ENCODE data around the gene ITGA1. TPM values are rescaled to one million over a fixed set of nuclear protein-coding genes. Genes with fewer than 3 reads are reported as not detected.

The ITGA1 gene
- total RNA-seq, 1 donor from 2014 or later, result 33.5 TPM

- H3K27me3 Mint-ChIP-seq (ENCODE audit: unreplicated experiment), result peaks cover 2% of the 10 kb centered on the region
- H3K9me3 Mint-ChIP-seq (ENCODE audit: unreplicated experiment), result no peaks in the 10 kb centered on the region
- H3K27ac Mint-ChIP-seq (ENCODE audit: unreplicated experiment), result no peak overlapping the region
- no peak for TF ChIP-seq CTCF (IDR thresholded peaks at IDR 0.05; ENCODE audit: unreplicated experiment)
- H3K4me3 Mint-ChIP-seq (ENCODE audit: unreplicated experiment), result no peak overlapping the region
- no peaks in the 10 kb centered on the region for H3K36me3 Mint-ChIP-seq (ENCODE audit: low read depth, unreplicated experiment)
- no peak for DNase-seq (ENCODE audit: low spot score)
- H3K4me1 Mint-ChIP-seq (ENCODE audit: unreplicated experiment), result peaks cover 32% of the 10 kb centered on the region
These were observed 88.7 kb downstream of the ITGA1 start for GRCh38 chr5:52876456-52876855.

GRCh38 chr5:52878656-52879055 is 90.9 kb downstream of the ITGA1 start:
- H3K9me3 Mint-ChIP-seq (ENCODE audit: unreplicated experiment), result no peaks in the 10 kb centered on the region
- DNase-seq (ENCODE audit: low spot score), result no peak
- TF ChIP-seq CTCF (IDR thresholded peaks at IDR 0.05; ENCODE audit: unreplicated experiment), result no peak
- no peak overlapping the region for H3K27ac Mint-ChIP-seq (ENCODE audit: unreplicated experiment)
- peaks cover 2% of the 10 kb centered on the region for H3K27me3 Mint-ChIP-seq (ENCODE audit: unreplicated experiment)
- H3K4me1 Mint-ChIP-seq (ENCODE audit: unreplicated experiment), result peaks cover 18% of the 10 kb centered on the region
- H3K4me3 Mint-ChIP-seq (ENCODE audit: unreplicated experiment), result no peak overlapping the region
- H3K36me3 Mint-ChIP-seq (ENCODE audit: low read depth, unreplicated experiment), result no peaks in the 10 kb centered on the region

GRCh38 chr5:52880541-52880940 is 92.8 kb downstream of the ITGA1 start:
- Mint-ChIP-seq H3K9me3 (ENCODE audit: unreplicated experiment) (no peaks in the 10 kb centered on the region), H3K36me3 (ENCODE audit: low read depth, unreplicated experiment) (no peaks in the 10 kb centered on the region), H3K27ac (ENCODE audit: unreplicated experiment) (no peak overlapping the region), H3K27me3 (ENCODE audit: unreplicated experiment) (peaks cover 2% of the 10 kb centered on the region), H3K4me1 (ENCODE audit: unreplicated experiment) (peaks cover 18% of the 10 kb centered on the region), H3K4me3 (ENCODE audit: unreplicated experiment) (no peak overlapping the region)
- DNase-seq (ENCODE audit: low spot score), result no peak
- no peak for TF ChIP-seq CTCF (IDR thresholded peaks at IDR 0.05; ENCODE audit: unreplicated experiment)

DNA sequence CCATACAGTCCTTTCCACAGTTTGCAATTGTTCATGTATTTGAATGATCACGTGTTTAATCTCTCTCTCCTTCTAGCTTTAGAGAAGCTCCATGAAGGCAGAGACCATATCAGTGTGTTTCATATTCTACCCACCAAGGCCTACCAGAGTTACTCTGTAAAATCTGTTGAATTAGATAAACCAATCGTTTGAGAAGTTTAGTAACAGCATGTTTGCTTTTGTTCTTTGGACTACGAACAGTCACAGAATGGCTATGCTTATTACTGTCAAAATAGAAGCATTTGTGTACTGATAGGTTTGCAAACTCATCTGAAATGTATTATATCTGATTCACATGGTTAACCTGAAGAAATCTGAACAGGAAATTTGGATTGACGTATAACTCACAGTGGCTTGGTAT is 93.8 kb downstream of the ITGA1 start:
- no peak overlapping the region for H3K27ac Mint-ChIP-seq (ENCODE audit: unreplicated experiment)
- H3K4me1 Mint-ChIP-seq (ENCODE audit: unreplicated experiment), result peaks cover 9% of the 10 kb centered on the region
- no peaks in the 10 kb centered on the region for H3K36me3 Mint-ChIP-seq (ENCODE audit: low read depth, unreplicated experiment)
- H3K27me3 Mint-ChIP-seq (ENCODE audit: unreplicated experiment), result peaks cover 2% of the 10 kb centered on the region
- DNase-seq (ENCODE audit: low spot score), result no peak
- H3K9me3 Mint-ChIP-seq (ENCODE audit: unreplicated experiment), result no peaks in the 10 kb centered on the region
- TF ChIP-seq CTCF (IDR thresholded peaks at IDR 0.05; ENCODE audit: unreplicated experiment), result no peak
- H3K4me3 Mint-ChIP-seq (ENCODE audit: unreplicated experiment), result no peak overlapping the region

GRCh38 chr5:52883110-52883509 is 95.4 kb downstream of the ITGA1 start:
- peaks cover 14% of the 10 kb centered on the region for H3K4me1 Mint-ChIP-seq (ENCODE audit: unreplicated experiment)
- H3K36me3 Mint-ChIP-seq (ENCODE audit: low read depth, unreplicated experiment), result peaks cover 13% of the 10 kb centered on the region
- no peak for TF ChIP-seq CTCF (IDR thresholded peaks at IDR 0.05; ENCODE audit: unreplicated experiment)
- H3K27me3 Mint-ChIP-seq (ENCODE audit: unreplicated experiment), result peaks cover 2% of the 10 kb centered on the region
- no peak for DNase-seq (ENCODE audit: low spot score)
- no peaks in the 10 kb centered on the region for H3K9me3 Mint-ChIP-seq (ENCODE audit: unreplicated experiment)
- H3K4me3 Mint-ChIP-seq (ENCODE audit: unreplicated experiment), result no peak overlapping the region
- no peak overlapping the region for H3K27ac Mint-ChIP-seq (ENCODE audit: unreplicated experiment)
